ENCODE data around the gene CDC14A. TPM values are rescaled to one million over a fixed set of nuclear protein-coding genes. Genes with fewer than 3 reads are reported as not detected.

Gene CDC14A
- polyA plus RNA-seq, 1 donor from 2014 or later = 2.7 TPM

- Histone ChIP-seq H3K4me2 (ENCODE audit: low read length) (no peak overlapping the region), H3K79me2 (replicated peaks; ENCODE audit: insufficient read depth, low read length) (no peaks in the 10 kb centered on the region), H3K9me3 (ENCODE audit: low read length) (no peaks in the 10 kb centered on the region), H3F3A (ENCODE audit: insufficient read depth, low read length, poor library complexity, severe bottlenecking) (no peaks in the 10 kb centered on the region), H3K27me3 (ENCODE audit: insufficient read depth, low read depth, low read length) (no peaks in the 10 kb centered on the region), H3K9me2 (ENCODE audit: insufficient read depth, low read length) (no peaks in the 10 kb centered on the region), H3K36me3 (ENCODE audit: insufficient read depth, low read length) (no peaks in the 10 kb centered on the region), H4K20me1 (ENCODE audit: insufficient read depth) (no peaks in the 10 kb centered on the region), H3K27ac (ENCODE audit: low read length) (no peak overlapping the region), H3K9ac (ENCODE audit: low read length) (no peak overlapping the region), H2AFZ (ENCODE audit: low read depth, low read length) (no peak overlapping the region), H3K4me3 (ENCODE audit: low read length) (no peak overlapping the region)
- no peak for TF ChIP-seq EP300 (conservative IDR thresholded peaks at IDR 0.05; ENCODE audit: poor library complexity, severe bottlenecking)
Observed at GRCh38 chr1:100457683-100458082, 105.4 kb downstream of the CDC14A start.

- no peak overlapping the region for H3K4me3 ChIP-seq (ENCODE audit: low read length)
- no peaks in the 10 kb centered on the region for H3K79me2 ChIP-seq (replicated peaks; ENCODE audit: insufficient read depth, low read length)
- no peak overlapping the region for H3K9ac ChIP-seq (ENCODE audit: low read length)
- H3K27me3 ChIP-seq (ENCODE audit: insufficient read depth, low read depth, low read length) = no peaks in the 10 kb centered on the region
- H3K36me3 ChIP-seq (ENCODE audit: insufficient read depth, low read length) = no peaks in the 10 kb centered on the region
- H2AFZ ChIP-seq (ENCODE audit: low read depth, low read length) = no peak overlapping the region
- H3K9me3 ChIP-seq (ENCODE audit: low read length) = no peaks in the 10 kb centered on the region
- no peaks in the 10 kb centered on the region for H3K9me2 ChIP-seq (ENCODE audit: insufficient read depth, low read length)
- no peak for TF ChIP-seq EZH2 (IDR thresholded peaks at IDR 0.05; ENCODE audit: borderline replicate concordance, insufficient read depth, low read length, poor library complexity, severe bottlenecking)
- no peak for TF ChIP-seq EP300 (conservative IDR thresholded peaks at IDR 0.05; ENCODE audit: poor library complexity, severe bottlenecking)
- no peak for TF ChIP-seq TAF1 (IDR thresholded peaks at IDR 0.05; ENCODE audit: low read depth)
- TF ChIP-seq, protein P1, sequence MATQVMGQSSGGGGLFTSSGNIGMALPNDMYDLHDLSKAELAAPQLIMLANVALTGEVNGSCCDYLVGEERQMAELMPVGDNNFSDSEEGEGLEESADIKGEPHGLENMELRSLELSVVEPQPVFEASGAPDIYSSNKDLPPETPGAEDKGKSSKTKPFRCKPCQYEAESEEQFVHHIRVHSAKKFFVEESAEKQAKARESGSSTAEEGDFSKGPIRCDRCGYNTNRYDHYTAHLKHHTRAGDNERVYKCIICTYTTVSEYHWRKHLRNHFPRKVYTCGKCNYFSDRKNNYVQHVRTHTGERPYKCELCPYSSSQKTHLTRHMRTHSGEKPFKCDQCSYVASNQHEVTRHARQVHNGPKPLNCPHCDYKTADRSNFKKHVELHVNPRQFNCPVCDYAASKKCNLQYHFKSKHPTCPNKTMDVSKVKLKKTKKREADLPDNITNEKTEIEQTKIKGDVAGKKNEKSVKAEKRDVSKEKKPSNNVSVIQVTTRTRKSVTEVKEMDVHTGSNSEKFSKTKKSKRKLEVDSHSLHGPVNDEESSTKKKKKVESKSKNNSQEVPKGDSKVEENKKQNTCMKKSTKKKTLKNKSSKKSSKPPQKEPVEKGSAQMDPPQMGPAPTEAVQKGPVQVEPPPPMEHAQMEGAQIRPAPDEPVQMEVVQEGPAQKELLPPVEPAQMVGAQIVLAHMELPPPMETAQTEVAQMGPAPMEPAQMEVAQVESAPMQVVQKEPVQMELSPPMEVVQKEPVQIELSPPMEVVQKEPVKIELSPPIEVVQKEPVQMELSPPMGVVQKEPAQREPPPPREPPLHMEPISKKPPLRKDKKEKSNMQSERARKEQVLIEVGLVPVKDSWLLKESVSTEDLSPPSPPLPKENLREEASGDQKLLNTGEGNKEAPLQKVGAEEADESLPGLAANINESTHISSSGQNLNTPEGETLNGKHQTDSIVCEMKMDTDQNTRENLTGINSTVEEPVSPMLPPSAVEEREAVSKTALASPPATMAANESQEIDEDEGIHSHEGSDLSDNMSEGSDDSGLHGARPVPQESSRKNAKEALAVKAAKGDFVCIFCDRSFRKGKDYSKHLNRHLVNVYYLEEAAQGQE (IDR thresholded peaks at IDR 0.05; ENCODE audit: borderline replicate concordance) = no peak
- TF ChIP-seq POLR2AphosphoS5 (IDR thresholded peaks at IDR 0.05) = no peak
- TF ChIP-seq, protein P2, sequence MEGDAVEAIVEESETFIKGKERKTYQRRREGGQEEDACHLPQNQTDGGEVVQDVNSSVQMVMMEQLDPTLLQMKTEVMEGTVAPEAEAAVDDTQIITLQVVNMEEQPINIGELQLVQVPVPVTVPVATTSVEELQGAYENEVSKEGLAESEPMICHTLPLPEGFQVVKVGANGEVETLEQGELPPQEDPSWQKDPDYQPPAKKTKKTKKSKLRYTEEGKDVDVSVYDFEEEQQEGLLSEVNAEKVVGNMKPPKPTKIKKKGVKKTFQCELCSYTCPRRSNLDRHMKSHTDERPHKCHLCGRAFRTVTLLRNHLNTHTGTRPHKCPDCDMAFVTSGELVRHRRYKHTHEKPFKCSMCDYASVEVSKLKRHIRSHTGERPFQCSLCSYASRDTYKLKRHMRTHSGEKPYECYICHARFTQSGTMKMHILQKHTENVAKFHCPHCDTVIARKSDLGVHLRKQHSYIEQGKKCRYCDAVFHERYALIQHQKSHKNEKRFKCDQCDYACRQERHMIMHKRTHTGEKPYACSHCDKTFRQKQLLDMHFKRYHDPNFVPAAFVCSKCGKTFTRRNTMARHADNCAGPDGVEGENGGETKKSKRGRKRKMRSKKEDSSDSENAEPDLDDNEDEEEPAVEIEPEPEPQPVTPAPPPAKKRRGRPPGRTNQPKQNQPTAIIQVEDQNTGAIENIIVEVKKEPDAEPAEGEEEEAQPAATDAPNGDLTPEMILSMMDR (IDR thresholded peaks at IDR 0.05; ENCODE audit: poor library complexity, severe bottlenecking) = no peak
- TF ChIP-seq RAD21 (conservative IDR thresholded peaks at IDR 0.05) = no peak
- H3F3A ChIP-seq (ENCODE audit: insufficient read depth, low read length, poor library complexity, severe bottlenecking) = no peaks in the 10 kb centered on the region
- no peak overlapping the region for H3K27ac ChIP-seq (ENCODE audit: low read length)
- no peaks in the 10 kb centered on the region for H4K20me1 ChIP-seq (ENCODE audit: insufficient read depth)
- H3K4me2 ChIP-seq (ENCODE audit: low read length) = no peak overlapping the region
Observed at GRCh38 chr1:100458661-100459357, 106.5 kb downstream of the CDC14A start.
